ENCODE data around the gene SNRNP27. TPM values are rescaled to one million over a fixed set of nuclear protein-coding genes. Genes with fewer than 3 reads are reported as not detected.
A peak's percentile ranks its signal among the peaks of the same experiment; 100 is the strongest.

The SNRNP27 gene
- total and polyA plus RNA-seq, 9 of the 15 experiments (the other 6 are each of a cell fraction or from before 2014, with no cell fraction given): 29.2 to 102 (median 65.7) TPM

DNA sequence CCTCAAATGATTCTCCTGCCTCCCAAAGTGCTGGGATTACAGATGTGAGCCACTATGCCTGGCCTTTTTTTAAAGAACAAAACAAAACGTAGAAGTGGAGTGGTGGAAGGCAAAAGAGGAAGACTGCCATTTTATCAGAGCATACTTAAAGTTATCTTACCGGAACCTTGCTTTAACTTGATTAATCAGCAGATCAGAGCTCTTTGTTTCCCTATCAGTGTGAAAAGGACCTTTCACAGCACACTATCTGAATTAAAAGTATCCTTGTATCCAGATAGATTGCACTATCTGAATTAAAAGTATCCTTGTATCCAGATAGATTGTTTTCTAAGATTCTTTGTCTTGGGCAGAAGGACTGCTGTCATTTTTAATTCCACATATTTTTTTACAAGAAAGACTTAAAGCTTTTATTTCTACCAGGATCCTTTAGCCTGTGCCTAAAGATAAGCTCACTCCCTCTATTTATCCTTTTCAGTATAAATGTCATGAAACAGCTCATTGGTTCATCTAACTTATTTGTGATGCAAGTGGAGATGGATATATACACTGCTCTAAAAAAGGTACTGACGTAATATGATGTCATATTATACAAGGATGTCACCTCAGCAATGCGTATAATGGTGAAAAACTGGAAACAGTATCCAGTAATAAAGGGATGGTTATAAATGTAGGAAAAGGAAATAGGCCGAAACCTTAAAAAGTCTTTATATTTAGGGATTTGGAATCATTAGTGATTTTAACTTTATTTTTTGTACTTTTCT is 46.5 kb upstream of the SNRNP27 start (continued):
- no peak for TF ChIP-seq SRSF1 (IDR thresholded peaks at IDR 0.05; ENCODE audit: low read depth, low read length)
- TF ChIP-seq GTF3C2 (IDR thresholded peaks at IDR 0.05; ENCODE audit: borderline replicate concordance, extremely low read depth, insufficient read length): no peak
- no peak for TF ChIP-seq CEBPG (CRISPR knock-in tag; IDR thresholded peaks at IDR 0.05)
- TF ChIP-seq CEBPG (tag; conservative IDR thresholded peaks at IDR 0.05 in 1 of 2, IDR thresholded peaks at IDR 0.05 in 1 of 2): peak in 1 of 2 experiments; percentile 56; a peak in 2 of 4 replicates
- TF ChIP-seq SOX6 (IDR thresholded peaks at IDR 0.05): peak; percentile 29; the same call in 1 of the 2 replicates
- TF ChIP-seq CBX3 (IDR thresholded peaks at IDR 0.05; ENCODE audit: borderline replicate concordance in 1 of 2, low read length in 2 of 2): no peak
- TF ChIP-seq MYBL2 (IDR thresholded peaks at IDR 0.05; ENCODE audit: low read depth): no peak
- TF ChIP-seq MYBL2 (CRISPR knock-in tag; IDR thresholded peaks at IDR 0.05; ENCODE audit: borderline replicate concordance): no peak
- no peak for TF ChIP-seq CBX5 (IDR thresholded peaks at IDR 0.05; ENCODE audit: borderline replicate concordance, low read depth)
- TF ChIP-seq ZNF347 (CRISPR knock-in tag; IDR thresholded peaks at IDR 0.05; ENCODE audit: low read depth): no peak
- no peak for TF ChIP-seq ZNF431 (CRISPR knock-in tag; IDR thresholded peaks at IDR 0.05)
- peak; percentile 3; the same call in 1 of the 2 replicates for TF ChIP-seq BCOR (IDR thresholded peaks at IDR 0.05)
- TF ChIP-seq SMAD1 (IDR thresholded peaks at IDR 0.05; ENCODE audit: low read depth, low read length, partially characterized antibody): no peak
- TF ChIP-seq KDM1A (IDR thresholded peaks at IDR 0.05): 0 out of 4 replicates have a peak, but pooled peaks of 1 of the 2 experiments have one; percentile 1
- no peak for TF ChIP-seq POLR2B (IDR thresholded peaks at IDR 0.05; ENCODE audit: low read depth, partially characterized antibody)
- no peak for TF ChIP-seq ETS1 (conservative IDR thresholded peaks at IDR 0.05; ENCODE audit: control insufficient read depth, low read depth, low read length)
- no peak for TF ChIP-seq FUS (optimal IDR thresholded peaks at IDR 0.05; ENCODE audit: low read depth, low read length)
- TF ChIP-seq TSC22D4 (tag; IDR thresholded peaks at IDR 0.05): no peak
- TF ChIP-seq, protein P1, sequence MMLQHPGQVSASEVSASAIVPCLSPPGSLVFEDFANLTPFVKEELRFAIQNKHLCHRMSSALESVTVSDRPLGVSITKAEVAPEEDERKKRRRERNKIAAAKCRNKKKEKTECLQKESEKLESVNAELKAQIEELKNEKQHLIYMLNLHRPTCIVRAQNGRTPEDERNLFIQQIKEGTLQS (IDR thresholded peaks at IDR 0.05): peak; percentile 56
- TF ChIP-seq, protein P1 (CRISPR knock-in tag; conservative IDR thresholded peaks at IDR 0.05): no peak
- TF ChIP-seq POLR2G (IDR thresholded peaks at IDR 0.05; ENCODE audit: low read depth, low read length): no peak
- TF ChIP-seq RBM25 (IDR thresholded peaks at IDR 0.05; ENCODE audit: low read depth, low read length, severe bottlenecking): peak; percentile 46
- TF ChIP-seq NCOA1 (IDR thresholded peaks at IDR 0.05; ENCODE audit: low read depth): no peak
